ENCODE results near the gene AKAP6.
"Not testable (repeated sequence)": the region's sequence is repeated elsewhere in the genome, so short reads cannot be mapped to it uniquely, and the experiment has no call there.

The AKAP6 gene

GRCh38 chr14:32449648-32450047 lies 120.5 kb downstream of the AKAP6 start:
- Histone ChIP-seq H3K4me1 (ENCODE audit: control insufficient read depth, insufficient read depth, low read length, poor library complexity, severe bottlenecking) (no peaks in the 10 kb centered on the region), H3K36me3 (ENCODE audit: control insufficient read depth, insufficient read depth, low read length) (no peaks in the 10 kb centered on the region), H3K27me3 (replicated peaks; ENCODE audit: control insufficient read depth, insufficient read depth, low read length, poor library complexity, severe bottlenecking) (no peaks in the 10 kb centered on the region), H3K27ac (ENCODE audit: insufficient read depth, low read length, poor library complexity, severe bottlenecking) (no peak overlapping the region), H3K4me3 (ENCODE audit: insufficient read depth, low read depth, low read length, poor library complexity, severe bottlenecking) (no peak overlapping the region), H3K9me3 (ENCODE audit: control insufficient read depth, low read length) (no peaks in the 10 kb centered on the region)
- no peak for DNase-seq

DNA sequence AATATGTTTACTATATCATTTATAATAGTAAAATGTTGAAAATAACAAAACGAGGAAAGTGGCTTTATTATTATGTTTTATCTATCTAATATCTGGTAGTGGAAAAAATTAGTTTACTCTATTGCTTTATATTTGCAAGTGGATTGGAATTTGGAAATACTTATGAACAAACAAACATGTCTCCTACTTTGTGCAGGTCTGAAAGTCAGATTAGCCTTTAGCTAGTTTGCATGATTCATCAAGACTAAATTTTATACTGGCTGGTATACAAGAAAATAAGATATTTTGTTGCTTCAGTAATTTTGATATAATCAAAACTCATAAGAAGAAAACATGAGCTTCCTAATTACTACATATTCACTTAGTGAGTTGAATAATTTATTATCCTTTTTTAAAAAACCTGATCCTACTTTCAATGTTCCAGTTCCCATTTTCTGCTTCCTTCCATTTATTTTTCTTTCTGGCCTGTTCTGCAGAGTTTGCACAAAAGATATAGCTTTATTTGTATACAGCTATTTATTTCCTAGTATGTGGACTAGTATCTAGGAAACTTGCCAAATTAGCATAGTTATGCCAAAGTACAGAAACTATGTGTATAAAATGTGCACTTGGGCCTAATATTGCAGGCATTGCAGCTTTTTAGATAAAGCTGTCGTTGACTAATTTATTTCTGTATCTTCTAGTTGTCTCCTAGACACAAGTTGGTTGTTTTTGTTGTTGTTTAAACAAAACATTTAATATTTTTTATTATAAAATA lies 122.0 kb downstream of the AKAP6 start:
- Histone ChIP-seq H3K27ac (ENCODE audit: insufficient read depth, low read length, poor library complexity, severe bottlenecking) (no peak overlapping the region), H3K4me3 (ENCODE audit: insufficient read depth, low read depth, low read length, poor library complexity, severe bottlenecking) (no peak overlapping the region), H3K9me3 (ENCODE audit: control insufficient read depth, low read length) (no peaks in the 10 kb centered on the region), H3K4me1 (ENCODE audit: control insufficient read depth, insufficient read depth, low read length, poor library complexity, severe bottlenecking) (no peaks in the 10 kb centered on the region), H3K27me3 (replicated peaks; ENCODE audit: control insufficient read depth, insufficient read depth, low read length, poor library complexity, severe bottlenecking) (no peaks in the 10 kb centered on the region), H3K36me3 (ENCODE audit: control insufficient read depth, insufficient read depth, low read length) (no peaks in the 10 kb centered on the region)
- DNase-seq: no peak

GRCh38 chr14:32453857-32454810 lies 125.0 kb downstream of the AKAP6 start:
- no peak for DNase-seq
- H3K27ac ChIP-seq (ENCODE audit: insufficient read depth, low read length, poor library complexity, severe bottlenecking): no peak overlapping the region

DNA sequence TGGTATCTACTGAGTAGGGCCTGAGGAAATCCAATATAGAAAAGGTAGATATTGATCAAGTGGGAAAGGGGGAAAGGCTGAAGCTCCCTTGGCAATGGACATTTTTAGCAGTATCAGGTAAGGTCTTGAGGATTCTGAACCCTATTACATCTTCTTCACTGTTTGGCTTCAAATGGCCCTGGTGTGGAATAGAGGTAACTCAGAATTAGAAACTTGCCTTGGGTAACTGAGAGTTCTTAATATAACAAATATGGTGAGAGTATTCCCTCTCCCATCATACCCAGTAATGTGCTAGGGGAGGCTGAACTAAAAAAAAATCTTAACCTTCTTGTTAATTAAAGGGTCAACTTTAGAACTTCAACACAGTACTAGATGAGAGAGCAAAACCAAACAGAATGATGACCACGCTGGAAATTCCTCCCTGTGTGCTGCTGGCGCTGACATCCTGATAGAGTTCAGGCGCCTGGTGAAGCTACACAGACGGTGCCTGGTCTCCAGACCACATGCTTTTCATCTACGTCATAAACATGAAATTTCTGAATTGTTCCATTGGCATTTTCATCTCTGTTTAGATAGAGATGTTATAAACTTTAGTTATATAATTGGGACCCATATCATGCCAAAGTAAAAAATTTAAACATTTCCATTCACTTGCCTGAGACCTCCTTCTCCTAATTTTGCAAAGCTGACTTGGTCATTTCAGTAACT lies 128.3 kb downstream of the AKAP6 start:
- Histone ChIP-seq H3K4me3 (ENCODE audit: insufficient read depth, low read depth, low read length, poor library complexity, severe bottlenecking) (no peak overlapping the region), H3K4me1 (ENCODE audit: control insufficient read depth, insufficient read depth, low read length, poor library complexity, severe bottlenecking) (no peaks in the 10 kb centered on the region), H3K27me3 (replicated peaks; ENCODE audit: control insufficient read depth, insufficient read depth, low read length, poor library complexity, severe bottlenecking) (no peaks in the 10 kb centered on the region), H3K36me3 (ENCODE audit: control insufficient read depth, insufficient read depth, low read length) (no peaks in the 10 kb centered on the region), H3K27ac (ENCODE audit: insufficient read depth, low read length, poor library complexity, severe bottlenecking) (no peak overlapping the region), H3K9me3 (ENCODE audit: control insufficient read depth, low read length) (no peaks in the 10 kb centered on the region)
- DNase-seq: no peak

More at GRCh38 chr14:32453857-32454810, 125.0 kb downstream of the AKAP6 start:
- no peaks in the 10 kb centered on the region for H3K4me1 ChIP-seq (ENCODE audit: control insufficient read depth, insufficient read depth, low read length, poor library complexity, severe bottlenecking)
- H3K9me3 ChIP-seq (ENCODE audit: control insufficient read depth, low read length): no peaks in the 10 kb centered on the region
- no peaks in the 10 kb centered on the region for H3K36me3 ChIP-seq (ENCODE audit: control insufficient read depth, insufficient read depth, low read length)
- H3K27me3 ChIP-seq (replicated peaks; ENCODE audit: control insufficient read depth, insufficient read depth, low read length, poor library complexity, severe bottlenecking): no peaks in the 10 kb centered on the region
- H3K4me3 ChIP-seq (ENCODE audit: insufficient read depth, low read depth, low read length, poor library complexity, severe bottlenecking): no peak overlapping the region

- Histone ChIP-seq H3K27ac (ENCODE audit: insufficient read depth, low read length, poor library complexity, severe bottlenecking) (no peak overlapping the region), H3K36me3 (ENCODE audit: control insufficient read depth, insufficient read depth, low read length) (no peaks in the 10 kb centered on the region), H3K27me3 (replicated peaks; ENCODE audit: control insufficient read depth, insufficient read depth, low read length, poor library complexity, severe bottlenecking) (no peaks in the 10 kb centered on the region), H3K4me1 (ENCODE audit: control insufficient read depth, insufficient read depth, low read length, poor library complexity, severe bottlenecking) (no peaks in the 10 kb centered on the region), H3K9me3 (ENCODE audit: control insufficient read depth, low read length) (no peaks in the 10 kb centered on the region), H3K4me3 (ENCODE audit: insufficient read depth, low read depth, low read length, poor library complexity, severe bottlenecking) (no peak overlapping the region)
- DNase-seq: no peak
Observed at GRCh38 chr14:32458720-32459119, 129.6 kb downstream of the AKAP6 start.

DNA sequence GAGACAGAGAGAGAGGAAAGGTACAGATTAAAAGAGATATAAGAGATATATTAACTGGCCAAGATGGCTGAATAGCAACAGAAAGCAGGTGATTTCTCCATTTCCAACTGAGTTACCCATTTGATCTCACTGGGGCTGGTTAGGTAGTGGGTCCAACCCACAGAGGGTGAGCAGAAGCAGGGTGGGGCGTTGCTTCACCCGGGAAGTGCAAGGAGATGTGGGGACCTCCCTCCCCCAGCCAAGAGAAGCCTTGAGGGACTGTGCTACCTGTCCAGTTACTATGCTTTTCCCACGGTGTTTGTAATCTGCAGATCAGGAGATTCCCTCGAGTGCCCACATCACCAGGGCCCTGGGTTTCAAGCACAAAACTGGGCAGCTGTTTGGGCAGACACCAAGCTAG lies 131.2 kb downstream of the AKAP6 start:
- Histone ChIP-seq H3K27ac (ENCODE audit: insufficient read depth, low read length, poor library complexity, severe bottlenecking) (no peak overlapping the region), H3K36me3 (ENCODE audit: control insufficient read depth, insufficient read depth, low read length) (no peaks in the 10 kb centered on the region), H3K27me3 (replicated peaks; ENCODE audit: control insufficient read depth, insufficient read depth, low read length, poor library complexity, severe bottlenecking) (no peaks in the 10 kb centered on the region), H3K4me3 (ENCODE audit: insufficient read depth, low read depth, low read length, poor library complexity, severe bottlenecking) (no peak overlapping the region), H3K9me3 (ENCODE audit: control insufficient read depth, low read length) (no peaks in the 10 kb centered on the region), H3K4me1 (ENCODE audit: control insufficient read depth, insufficient read depth, low read length, poor library complexity, severe bottlenecking) (no peaks in the 10 kb centered on the region)
- no peak for DNase-seq

GRCh38 chr14:32462553-32462952 lies 133.5 kb downstream of the AKAP6 start:
- not testable (repeated sequence) for H3K27me3 ChIP-seq (replicated peaks; ENCODE audit: control insufficient read depth, insufficient read depth, low read length, poor library complexity, severe bottlenecking); H3K36me3 ChIP-seq (ENCODE audit: control insufficient read depth, insufficient read depth, low read length); H3K27ac ChIP-seq (ENCODE audit: insufficient read depth, low read length, poor library complexity, severe bottlenecking); H3K4me3 ChIP-seq (ENCODE audit: insufficient read depth, low read depth, low read length, poor library complexity, severe bottlenecking); H3K9me3 ChIP-seq (ENCODE audit: control insufficient read depth, low read length); DNase-seq; H3K4me1 ChIP-seq (ENCODE audit: control insufficient read depth, insufficient read depth, low read length, poor library complexity, severe bottlenecking)

DNA sequence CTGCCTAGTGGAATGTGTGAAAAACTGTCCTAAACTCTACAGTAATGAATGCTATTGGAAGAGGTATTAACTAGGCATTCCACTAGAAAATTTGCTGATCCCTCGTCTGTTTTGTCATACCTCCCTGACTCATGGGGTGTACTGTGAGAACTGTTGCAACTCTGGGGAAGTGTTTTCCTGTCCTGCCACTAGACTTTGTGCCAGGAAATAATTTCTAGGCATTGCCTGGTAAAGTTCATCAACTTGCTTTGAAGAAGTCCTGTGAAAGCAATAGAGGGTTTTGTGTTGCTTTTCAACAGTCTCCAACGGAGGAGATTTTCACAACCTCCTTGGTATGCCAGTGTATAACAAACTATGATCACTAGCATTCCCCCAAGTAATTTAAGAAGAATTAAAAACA lies 139.9 kb downstream of the AKAP6 start:
- no peak overlapping the region for H3K4me3 ChIP-seq (ENCODE audit: insufficient read depth, low read depth, low read length, poor library complexity, severe bottlenecking)
- no peaks in the 10 kb centered on the region for H3K4me1 ChIP-seq (ENCODE audit: control insufficient read depth, insufficient read depth, low read length, poor library complexity, severe bottlenecking)
- H3K36me3 ChIP-seq (ENCODE audit: control insufficient read depth, insufficient read depth, low read length): no peaks in the 10 kb centered on the region
- no peak for DNase-seq
- H3K27ac ChIP-seq (ENCODE audit: insufficient read depth, low read length, poor library complexity, severe bottlenecking): no peak overlapping the region
- no peaks in the 10 kb centered on the region for H3K9me3 ChIP-seq (ENCODE audit: control insufficient read depth, low read length)
- no peaks in the 10 kb centered on the region for H3K27me3 ChIP-seq (replicated peaks; ENCODE audit: control insufficient read depth, insufficient read depth, low read length, poor library complexity, severe bottlenecking)

DNA sequence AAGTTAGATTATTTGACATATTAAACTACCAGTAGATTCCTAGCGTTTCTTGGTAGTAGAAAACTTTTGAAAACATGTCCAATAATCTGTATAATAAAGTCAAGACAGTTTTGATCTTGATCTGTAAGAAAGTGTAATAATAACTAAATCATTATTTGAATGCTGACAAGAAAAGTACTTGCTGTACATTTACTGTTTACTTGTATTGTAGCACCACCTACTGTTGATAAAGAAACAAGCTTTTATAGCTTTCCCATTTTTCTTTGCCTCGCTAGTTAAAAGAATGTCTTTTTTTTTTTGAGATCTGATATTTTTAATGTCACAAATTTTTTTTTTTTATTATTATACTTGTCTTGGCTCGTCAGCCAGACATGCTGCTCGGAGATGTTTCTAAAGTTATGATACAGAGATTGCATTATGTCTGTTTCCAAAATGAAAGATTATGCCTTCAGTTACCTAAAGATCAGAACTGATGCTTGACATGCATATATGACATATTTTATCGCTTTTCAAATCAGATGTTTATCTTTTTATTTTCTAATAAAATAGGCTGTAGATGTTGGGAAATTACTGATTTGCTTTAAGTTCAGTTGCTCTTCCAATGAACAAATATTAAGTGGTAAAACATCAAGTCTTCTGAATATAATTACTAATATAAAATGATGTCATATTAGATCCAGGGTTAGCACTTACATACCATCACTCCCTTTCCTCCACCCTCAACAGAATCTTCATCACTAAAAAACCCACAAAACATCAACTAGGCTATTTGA lies 140.5 kb downstream of the AKAP6 start:
- no peaks in the 10 kb centered on the region for H3K4me1 ChIP-seq (ENCODE audit: control insufficient read depth, insufficient read depth, low read length, poor library complexity, severe bottlenecking)
- no peak overlapping the region for H3K27ac ChIP-seq (ENCODE audit: insufficient read depth, low read length, poor library complexity, severe bottlenecking)
- H3K27me3 ChIP-seq (replicated peaks; ENCODE audit: control insufficient read depth, insufficient read depth, low read length, poor library complexity, severe bottlenecking): no peaks in the 10 kb centered on the region

More for the DNA sequence above, 140.5 kb downstream of the AKAP6 start:
- no peak for DNase-seq
- no peaks in the 10 kb centered on the region for H3K36me3 ChIP-seq (ENCODE audit: control insufficient read depth, insufficient read depth, low read length)
- H3K9me3 ChIP-seq (ENCODE audit: control insufficient read depth, low read length): no peaks in the 10 kb centered on the region
- no peak overlapping the region for H3K4me3 ChIP-seq (ENCODE audit: insufficient read depth, low read depth, low read length, poor library complexity, severe bottlenecking)

Data from effector memory CD4-positive, alpha-beta T cell (primary cell).